NT2/D1 (cell line): ENCODE measurements around the gene TMEM240.

ENCODE experiments used
- SUZ12 ChIP-seq: IDR thresholded peaks from 2 replicates; pipeline ENCODE4 v1.6.1; 2011; ENCODE audit not compliant: insufficient read length, insufficient read depth; ENCODE audit errors: extremely low read depth
- YY1 ChIP-seq: IDR thresholded peaks from 2 replicates; pipeline ENCODE4 v1.6.1; 2011; ENCODE audit not compliant: insufficient read length, insufficient read depth
- ZNF274 ChIP-seq: IDR thresholded peaks from 2 replicates; pipeline ENCODE4 v1.6.1; 2011; ENCODE audit warnings: mild to moderate bottlenecking, low read depth, low read length

DNA sequence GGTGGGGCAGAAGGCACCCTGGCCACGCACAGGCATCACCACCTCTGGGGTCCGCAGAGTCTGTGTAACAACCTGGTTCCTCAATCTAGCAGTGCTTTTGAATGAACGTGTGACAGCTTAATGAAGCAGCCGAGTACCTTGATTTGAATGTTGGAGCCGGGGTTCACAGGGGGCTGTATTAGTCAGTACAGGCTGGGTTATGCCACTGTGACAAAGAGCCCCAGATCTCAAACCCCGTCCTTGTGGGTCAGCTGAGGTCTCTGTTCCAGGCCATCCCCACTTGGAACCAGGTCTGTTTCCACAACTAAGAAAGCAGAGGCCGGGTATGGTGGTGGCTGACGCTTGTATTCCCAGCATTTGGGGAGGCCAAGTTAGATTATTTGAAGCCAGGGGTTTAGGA lies 10.5 kb downstream of the TMEM240 start:
- TF ChIP-seq ZNF274 (no peak), YY1 (no peak), SUZ12 (no peak)
